GM21367 (cell line): ENCODE results near the gene DUS1L.

Experiments
- ATAC-seq: cut with Tn5 transposase; IDR thresholded peaks from one replicate; pipeline ENCODE4 v1.9.1; 2021; ENCODE audit not compliant: unreplicated experiment

DUS1L gene

DNA sequence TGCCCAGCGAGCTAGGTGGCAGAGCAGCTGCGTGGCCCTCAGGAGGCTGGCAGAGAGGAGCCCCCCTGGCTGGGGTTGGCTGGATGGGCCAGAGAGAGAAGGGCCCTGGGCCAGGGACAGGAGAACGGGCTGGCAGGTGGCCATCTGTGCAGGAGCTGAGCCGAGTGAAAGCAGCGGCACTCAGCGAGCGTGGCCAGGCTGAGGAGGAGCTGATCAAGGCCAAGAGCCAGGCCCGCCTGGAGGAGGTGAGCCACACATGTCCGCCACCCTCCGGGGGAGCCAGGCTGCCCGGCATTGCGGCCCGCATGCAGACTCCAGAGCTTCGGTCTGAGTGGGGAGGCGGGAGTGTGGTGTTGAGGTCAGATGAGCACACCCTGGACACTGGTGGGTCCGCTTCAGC, 36.2 kb downstream of the DUS1L start:
- ATAC-seq: no peak

DNA sequence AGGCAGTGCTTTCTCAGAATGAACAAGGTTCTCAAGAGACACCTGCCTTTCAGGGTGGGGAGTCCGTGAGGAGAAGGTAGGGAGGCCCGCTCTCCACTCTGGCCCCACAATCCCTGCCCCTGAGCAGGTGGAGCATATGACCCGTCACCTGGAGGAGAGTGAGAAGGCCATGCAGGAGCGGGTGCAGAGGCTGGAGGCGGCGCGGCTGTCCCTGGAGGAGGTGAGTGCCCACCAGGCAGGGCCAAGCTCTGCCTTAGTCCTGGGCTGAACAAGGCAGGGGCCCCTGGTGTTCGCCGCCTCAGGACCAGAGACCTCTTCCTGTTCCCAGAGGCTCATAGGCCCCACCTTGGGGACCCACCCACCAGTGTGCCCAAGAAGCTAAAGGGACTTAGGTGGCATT, 36.6 kb downstream of the DUS1L start:
- no peak for ATAC-seq

DNA sequence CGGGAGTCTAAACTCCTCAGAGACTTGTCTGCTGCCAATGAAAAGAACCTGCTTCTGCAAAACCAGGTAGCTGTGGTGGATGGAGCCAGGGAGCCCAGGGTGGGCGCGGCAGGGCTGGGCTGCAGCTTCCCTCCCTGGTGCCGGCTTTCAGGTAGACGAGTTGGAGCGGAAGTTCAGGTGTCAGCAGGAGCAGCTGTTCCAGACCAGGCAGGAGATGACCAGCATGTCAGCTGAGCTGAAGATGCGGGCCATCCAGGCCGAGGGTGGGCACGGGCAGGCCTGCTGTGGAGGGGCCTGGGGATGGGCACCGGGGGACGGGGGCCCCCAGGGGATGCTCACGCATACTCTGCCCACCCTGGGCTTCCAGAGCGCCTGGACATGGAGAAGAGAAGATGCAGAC, 37.4 kb downstream of the DUS1L start:
- ATAC-seq: no peak

DNA sequence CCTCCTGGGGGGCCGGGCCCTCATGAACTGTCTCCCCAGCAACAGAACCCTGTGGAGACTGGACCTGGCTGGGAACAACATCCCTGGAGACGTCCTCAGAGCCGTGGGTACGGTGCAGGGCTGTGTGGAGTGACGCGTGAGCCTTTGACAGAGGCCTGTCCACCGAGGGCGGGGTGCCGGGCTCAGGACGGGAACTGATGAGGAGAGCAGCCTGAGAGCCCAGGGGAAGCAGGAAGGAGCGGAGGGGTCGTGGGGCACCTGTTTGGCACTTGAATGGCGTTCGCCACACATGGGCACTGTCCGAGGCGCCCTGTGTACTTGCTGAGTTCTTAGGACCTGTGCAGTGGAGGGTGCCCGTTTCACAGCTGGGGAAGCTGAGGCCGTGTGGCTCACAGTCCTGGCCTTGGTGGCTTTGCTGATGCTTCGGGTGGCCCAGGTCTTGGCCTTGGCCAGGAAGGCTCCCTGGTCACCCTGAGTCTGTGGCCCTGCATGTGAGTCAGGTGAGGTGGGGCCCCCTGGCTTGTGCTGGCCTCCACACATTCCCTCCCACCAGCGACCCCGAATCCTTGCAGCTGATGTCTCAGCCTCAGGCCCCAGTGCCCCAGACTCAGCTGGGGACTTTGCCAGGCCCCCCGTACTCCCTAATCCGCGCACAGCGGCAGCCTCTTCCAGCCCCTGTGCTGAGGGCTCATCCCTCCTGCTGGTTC, 40.0 kb downstream of the DUS1L start:
- ATAC-seq: no peak

DNA sequence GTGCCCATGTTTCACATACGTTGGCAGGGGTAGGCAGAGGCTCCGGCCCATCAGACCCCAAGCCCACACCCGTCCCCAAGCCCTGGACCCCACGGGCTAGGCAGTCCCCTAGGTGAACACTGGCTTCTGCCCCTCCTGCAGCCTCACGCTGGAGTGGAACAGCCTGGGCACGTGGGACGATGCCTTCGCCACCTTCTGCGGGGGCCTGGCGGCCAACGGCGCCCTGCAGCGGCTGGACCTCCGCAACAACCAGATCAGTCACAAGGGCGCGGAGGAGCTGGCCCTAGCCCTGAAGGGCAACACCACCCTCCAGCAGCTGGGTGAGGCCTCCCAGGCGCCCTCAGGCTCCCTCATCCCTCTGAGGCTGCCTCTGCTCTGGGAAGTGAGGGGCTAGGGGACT, 40.7 kb downstream of the DUS1L start:
- no peak for ATAC-seq

DNA sequence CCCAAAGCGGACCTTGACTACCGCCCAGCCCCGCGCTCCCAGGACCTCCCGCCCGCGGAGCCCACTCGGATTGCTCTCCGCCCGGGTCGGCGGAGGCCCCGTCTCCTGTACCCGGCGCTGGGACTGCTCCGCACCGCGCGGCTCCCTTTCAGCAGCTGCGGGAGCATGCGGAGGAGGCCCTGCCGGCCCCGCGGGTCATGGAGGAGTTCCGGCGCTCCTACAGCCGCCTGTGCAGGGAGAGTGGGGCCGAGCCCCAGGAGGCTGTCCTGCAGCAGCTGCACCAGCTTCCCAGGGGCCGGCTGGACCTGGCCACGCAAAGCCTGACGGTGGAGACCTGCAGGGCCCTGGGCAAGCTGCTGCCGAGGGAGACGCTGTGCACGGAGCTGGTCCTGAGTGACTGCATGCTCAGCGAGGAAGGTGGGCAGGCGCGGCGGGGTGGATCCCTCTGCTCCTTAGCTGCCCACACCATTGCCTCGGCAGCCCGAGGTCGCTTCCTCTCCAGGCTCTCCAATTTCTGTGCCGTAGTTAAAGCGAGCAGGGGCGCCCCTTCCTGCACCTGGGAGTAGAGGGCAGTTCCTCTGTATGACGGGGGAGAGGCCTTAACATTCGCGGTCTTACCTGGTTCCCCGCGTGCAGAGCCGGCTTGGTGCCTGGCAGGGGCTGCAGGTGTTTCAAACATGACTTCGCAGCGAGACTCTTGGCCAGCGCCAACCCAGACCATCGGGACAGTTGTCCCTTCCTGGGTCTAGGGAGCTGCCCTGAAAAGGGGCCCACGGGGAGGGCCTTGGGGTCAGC, 42.0 kb downstream of the DUS1L start:
- peak; percentile 5 for ATAC-seq

DNA sequence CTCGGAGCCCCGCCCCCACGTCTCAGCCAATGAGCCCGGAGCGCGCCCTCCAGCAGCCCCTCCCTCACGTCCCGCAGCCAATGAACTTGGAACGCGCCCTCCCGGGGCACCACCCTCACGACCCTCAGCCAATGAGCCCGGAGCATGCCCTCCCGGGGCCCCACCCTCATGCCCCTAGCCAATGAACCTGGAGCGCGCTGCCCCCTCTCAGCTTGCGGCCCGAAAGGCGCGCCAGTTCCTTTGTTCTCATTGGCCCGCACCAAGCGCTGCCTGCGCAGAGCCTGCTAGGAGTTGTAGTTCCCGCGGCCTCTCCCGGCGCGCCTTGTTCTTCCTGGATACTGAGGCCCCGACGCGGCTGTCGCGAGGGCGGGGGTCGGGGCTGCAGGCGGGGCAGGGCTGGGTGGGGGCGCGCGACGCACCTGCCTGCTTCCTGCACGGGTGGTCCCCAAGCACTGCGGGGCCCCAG, 42.6 kb downstream of the DUS1L start, which contains the start of gene LRRC45:
Gene LRRC45 (plus strand): TSS at position 325 of the 466 bp plus-strand sequence. CDS start 339 bp downstream, outside the sequence.
- ATAC-seq: peak; percentile 78

DNA sequence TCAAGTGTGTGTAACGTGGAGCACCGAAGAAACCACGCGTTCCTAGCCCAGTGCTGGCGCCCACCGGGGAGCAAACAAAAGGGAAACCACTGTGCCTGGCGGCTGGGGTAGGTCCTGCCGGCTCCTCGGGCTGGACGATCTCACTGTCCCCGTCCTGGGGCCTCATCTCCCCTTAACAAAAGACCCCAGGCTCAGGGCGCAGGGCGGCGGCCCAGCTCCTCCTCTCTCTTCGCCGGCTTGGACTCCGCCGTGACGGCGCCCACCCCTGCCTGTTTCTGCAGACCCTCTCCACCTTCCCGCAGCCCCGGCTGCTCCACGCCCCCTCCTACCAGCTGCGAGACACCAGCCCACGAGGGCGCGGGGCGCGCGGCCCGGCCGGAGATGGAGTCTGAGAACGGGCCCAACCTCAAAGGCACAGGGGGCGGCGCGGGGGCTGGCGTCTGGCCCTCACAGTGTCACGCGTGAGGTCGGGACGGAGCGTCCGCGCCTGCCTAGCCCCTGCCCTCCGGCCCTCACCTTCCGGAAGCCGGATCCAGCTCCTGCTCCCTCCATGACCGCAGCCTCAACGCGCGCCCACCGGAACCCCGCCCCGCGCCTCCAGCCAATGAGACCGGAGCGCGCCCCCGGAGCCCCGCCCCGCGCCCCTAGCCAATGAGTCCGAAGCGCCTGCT, 43.2 kb downstream of the DUS1L start, which contains the start of gene CENPX:
Gene CENPX (minus strand): TSS at position 569 of the 671 bp plus-strand sequence. CDS start 17 bp downstream, at position 552.
- no peak for ATAC-seq

DNA sequence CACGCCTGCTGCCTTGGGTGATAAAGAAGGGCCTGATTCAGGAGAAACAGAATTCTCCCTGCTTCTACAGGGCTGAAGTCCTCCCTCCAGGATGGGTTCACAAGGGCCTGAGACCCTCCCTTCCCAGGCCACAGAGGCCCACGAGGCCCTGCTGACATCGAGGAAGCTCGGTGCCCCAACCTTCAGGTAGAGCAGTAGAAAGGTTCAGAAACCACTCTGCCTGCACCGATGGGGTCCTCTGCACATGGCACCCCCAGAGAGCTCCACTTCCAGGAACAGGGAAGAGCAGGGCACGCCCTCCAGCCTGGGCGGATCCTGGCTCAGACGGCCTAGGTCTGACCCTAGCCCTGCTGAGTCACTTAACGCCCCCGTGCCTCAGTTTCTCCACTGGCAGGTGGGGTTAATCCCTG, 43.7 kb downstream of the DUS1L start:
- no peak for ATAC-seq

DNA sequence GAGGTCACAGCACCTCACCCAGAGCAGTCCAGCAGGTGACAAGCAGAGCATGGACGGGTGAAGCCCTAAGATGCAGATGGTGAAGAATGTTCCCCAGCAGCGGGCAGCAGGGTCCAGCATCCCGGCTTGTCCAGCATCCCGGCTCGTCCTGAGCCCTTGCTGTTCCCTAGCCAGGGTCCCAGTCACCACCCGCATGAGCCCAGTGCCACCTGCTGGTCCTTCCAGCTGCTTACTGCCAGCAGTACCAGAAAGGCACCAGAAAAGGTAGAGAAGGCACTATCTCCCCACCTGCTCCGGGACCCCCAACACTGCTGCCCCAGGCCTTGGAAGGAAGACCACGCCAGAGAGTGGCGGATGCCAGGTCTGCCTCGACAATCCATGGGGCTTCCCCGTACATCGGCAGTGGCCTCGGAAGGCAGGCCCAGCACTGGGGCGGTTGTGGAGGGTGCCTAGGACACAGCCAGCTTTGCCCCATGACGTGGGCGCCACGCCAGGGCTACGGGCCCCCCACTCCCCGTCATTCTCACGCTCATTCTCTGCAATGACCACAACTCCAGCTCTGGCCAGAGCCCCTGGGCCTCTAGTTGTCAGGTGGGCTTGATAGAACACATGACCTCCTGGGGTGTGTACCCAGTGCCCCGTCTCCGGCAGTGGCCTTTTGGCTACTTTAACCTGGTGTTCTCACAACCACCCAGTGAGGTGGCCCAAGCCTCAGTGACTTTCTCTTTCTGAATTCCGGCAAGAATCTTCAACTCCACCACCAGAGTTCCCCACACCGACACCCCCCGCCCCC, 44.3 kb downstream of the DUS1L start:
- no peak for ATAC-seq

DNA sequence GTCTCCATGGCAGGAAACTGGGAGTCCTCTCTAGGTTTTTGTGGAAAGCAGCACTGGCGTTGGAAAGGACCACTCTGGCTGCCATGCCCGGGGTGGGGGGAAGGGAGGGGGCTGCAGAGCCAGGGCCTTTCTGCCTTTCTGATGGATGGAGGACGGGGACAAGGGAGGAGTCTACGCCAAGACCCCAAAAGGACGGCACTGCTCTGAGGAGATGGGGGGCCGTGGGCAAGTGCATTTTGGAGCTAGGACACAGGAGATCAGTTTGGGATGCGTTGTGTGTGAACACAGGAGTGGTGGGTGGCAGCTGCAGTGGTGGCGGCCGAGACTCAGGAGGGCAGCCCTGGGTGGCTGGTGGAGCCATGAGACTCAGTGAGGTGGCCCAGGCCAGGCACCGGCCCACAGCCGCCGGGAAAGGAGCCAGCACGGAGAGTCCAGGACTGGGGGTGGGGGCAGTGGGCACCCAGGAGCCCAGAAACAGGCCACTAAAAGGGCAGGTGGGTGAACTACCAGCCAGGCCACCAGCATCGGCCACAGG, 45.0 kb downstream of the DUS1L start:
- no peak for ATAC-seq

DNA sequence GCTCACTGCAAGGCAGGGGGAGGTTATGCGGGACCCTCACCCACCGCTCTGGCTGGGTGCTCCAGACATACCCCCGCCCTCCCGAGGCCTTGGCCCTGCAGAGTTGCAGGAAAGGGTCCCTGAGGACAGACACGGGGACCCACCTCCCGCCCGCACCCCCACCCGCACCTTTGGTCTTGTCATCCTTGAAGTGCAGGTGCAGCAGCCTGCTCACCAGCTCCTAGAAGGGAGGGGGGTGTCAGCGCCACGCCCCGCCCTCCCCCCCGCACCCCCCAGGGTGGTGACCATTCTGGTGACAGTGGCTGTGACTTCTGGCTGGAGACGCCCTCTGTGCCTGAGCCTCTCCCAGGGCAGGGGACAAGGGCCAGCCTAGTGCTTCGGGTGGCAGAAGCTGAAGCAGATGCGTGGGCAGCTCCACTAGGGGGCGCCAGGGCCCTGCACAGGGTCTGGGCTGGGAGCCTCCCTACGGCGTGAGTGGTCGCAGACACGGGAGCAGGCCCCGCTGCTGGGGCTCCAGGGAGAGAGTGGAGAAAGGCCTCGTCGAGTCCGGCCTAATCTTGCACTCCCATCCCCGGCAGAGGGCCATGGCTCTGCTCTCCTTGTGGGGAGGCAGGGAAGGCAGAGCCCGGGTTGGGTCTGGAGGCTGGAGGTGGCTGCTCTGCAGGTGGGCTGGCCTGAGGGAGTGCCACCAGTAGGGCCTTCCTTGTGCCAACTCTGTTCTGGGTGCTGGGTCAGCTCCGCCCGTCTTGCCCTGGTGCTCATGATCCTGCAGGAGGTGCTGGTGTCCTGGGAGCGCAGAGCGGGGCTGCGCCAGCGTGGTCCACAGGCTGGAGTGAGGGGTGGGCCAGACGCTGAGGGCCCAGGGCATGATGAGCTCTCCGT, 45.7 kb downstream of the DUS1L start:
- no peak for ATAC-seq

DNA sequence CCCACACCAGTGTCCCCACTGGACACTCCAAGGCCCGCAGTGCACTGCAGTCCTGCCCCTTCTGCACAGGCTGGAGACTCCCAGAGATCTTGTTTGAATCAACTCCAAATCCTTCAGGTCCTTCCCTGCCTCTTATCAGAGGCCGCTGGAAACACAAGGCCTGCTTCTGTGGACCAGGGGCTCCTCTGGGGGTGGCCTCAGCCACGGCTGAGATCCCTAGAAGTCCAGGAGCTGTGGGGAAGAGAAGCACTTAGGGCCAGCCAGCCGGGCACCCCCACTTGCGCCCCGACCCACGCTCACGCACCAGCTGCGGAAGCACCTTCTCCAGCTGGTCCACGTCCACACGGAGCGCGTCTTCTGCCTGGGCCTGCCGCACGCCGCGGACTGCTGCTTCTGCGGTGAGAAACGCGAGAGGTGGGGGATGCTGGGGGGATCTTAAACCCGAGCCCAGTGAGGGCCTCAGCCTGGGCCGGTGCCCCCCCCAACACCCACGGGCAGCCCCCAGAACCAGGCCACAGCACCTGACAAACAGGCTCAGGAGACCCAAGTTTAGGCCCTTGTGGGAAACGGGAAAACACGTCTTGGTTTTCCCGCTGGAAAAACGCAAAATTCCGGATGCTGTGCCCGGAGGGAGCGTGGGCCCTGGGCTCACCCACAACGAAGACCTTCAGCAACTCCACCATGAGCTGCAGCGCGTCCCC, 46.5 kb downstream of the DUS1L start:
- no peak for ATAC-seq

DNA sequence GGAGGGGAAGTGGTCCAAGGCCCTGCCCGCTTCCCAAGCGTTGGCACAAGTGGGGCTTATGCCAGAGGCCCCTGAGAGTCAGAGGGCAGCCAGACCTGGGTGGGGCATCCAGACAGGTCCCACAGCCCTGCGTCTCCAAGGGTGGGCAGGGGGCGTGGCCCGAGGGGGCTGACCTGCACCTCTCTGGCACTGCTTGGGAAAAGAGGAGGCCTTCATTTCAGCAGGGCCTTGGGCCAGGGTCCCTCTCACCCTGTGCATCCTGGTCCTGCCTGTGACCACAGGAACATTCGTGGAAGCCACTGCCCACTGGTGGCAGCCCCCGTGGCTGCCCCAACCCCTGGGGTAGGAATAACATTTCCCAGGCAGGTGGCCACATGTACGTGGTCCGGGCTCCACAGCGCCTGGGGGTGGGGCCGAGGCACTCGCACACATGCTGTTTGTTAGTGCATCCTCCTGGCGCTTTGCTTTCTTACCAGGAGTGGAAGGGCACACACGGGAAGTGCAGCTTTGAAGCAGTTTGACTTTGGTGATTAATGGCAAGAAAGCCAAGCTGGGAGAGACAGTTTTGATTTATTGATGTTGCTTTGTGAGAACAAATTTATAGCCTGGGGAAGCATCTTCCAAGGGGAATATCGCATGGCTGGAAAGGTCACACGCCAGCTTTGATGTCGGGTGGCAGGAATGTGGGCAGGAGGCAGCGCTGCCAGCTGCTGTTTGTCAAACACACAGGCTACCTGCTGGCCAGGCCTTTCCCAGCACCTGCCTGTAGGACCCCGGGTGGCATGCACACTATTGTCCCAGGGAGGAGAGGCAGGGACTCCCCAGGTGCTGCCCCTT, 47.2 kb downstream of the DUS1L start:
- ATAC-seq: no peak

DNA sequence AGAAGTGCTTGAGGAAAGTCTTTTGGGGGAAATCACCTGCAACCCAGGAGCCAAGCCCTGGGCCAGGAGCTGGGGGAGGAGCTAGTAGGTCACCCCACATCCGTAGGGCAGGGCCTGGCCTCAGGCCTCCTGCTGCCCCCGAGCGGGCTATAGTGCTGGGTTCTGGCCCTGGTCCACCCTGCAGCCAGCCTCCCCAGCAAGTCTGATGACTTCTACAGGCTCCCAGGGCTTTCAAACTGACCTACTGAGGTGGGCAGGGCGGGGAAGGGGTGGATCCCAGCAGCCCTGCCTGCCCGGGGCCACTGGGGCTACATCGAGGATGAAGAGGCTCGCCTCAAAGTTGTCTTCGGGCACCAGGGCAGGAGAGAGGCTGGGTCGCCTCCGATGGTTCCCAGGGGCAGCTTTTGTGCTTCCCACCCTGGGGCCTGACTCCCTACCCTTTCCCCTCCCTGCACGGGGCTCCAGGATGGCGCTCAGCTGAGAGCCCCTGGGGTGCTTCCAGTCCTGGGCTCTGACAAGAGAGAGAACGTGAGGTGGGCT, 47.9 kb downstream of the DUS1L start:
- ATAC-seq: no peak

DNA sequence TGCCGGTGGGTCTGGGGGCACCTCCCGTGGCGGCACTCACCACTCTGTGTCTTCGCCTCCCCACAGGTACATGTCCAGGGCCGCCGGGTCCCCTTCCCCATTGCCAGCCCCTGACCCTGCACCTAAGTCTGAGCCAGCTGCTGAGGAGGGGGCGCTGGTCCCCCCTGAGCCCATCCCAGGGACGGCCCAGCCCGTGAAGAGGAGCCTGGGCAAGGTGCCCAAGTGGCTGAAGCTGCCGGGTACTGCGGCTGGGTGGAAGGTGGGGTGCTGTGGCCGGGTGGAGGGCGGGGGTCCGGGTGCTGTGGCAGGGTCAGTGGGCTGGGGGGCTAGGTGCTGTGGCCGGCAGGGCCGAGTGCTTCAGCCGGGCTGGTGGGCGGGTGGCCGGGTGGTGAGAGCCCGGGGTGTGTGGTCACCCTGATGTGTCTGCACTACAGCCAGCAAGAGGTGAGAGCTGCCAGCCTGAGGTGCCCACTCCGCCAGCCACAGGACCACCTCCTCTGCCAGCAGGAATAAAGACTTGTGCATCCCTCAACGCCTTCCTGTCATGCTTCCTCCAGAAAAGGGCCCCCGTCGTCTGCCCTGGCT, 48.6 kb downstream of the DUS1L start:
- no peak for ATAC-seq
